ENCODE data around the gene WTIP. TPM values are rescaled to one million over a fixed set of nuclear protein-coding genes. Genes with fewer than 3 reads are reported as not detected.

Gene WTIP
- total and polyA plus RNA-seq, 2 donors (not counting 3 experiments of a cell fraction or from before 2014, with no cell fraction given): 22.4 to 25.7 TPM

GRCh38 chr19:34484328-34484727 is 2.8 kb downstream of the WTIP start:
- H3K79me2 ChIP-seq (ENCODE audit: control insufficient read depth, insufficient read depth, low read length): peaks cover 36% of the 10 kb centered on the region
- peaks cover 16% of the 10 kb centered on the region for H3K4me1 ChIP-seq (ENCODE audit: control insufficient read depth, extremely low read depth, insufficient read depth, low read length)
- DNase-seq (ENCODE audit: low read depth, low spot score) (no peak), FAIRE-seq (no peak)
- ChIA-PET CTCF (no interaction called here), POLR2A (no interaction called here)
- H3K36me3 ChIP-seq (ENCODE audit: control insufficient read depth in 2 of 2, extremely low read depth in 1 of 2, insufficient read depth in 2 of 2, low read length in 2 of 2): peaks cover 0 to 1% of the 10 kb centered on the region in 2 experiments
- intact Hi-C loops (cut with micrococcal nuclease): no loop called here
- TF ChIP-seq POLR2AphosphoS5 (IDR thresholded peaks at IDR 0.05; ENCODE audit: insufficient read depth, low read depth, low read length): no peak
- TF ChIP-seq GATA2 (IDR thresholded peaks at IDR 0.05; ENCODE audit: insufficient read depth, insufficient read length, low read depth, low read length): no peak
- no peak for TF ChIP-seq JUN (IDR thresholded peaks at IDR 0.05; ENCODE audit: borderline replicate concordance, insufficient read depth, insufficient read length, low read depth)
- TF ChIP-seq FOS (IDR thresholded peaks at IDR 0.05; ENCODE audit: borderline replicate concordance, insufficient read depth, low read length): no peak
- no peak for TF ChIP-seq POLR2A (IDR thresholded peaks at IDR 0.05; ENCODE audit: low read depth, low read length)
- TF ChIP-seq MYC (IDR thresholded peaks at IDR 0.05; ENCODE audit: low read depth, low read length): no peak
- TF ChIP-seq EZH2 (IDR thresholded peaks at IDR 0.05; ENCODE audit: borderline replicate concordance, low read depth, low read length, severe bottlenecking): no peak
- TF ChIP-seq CTCF (IDR thresholded peaks at IDR 0.05; ENCODE audit: extremely low read depth in 1 of 2, insufficient read depth in 1 of 2, low read depth in 1 of 2, low read length in 2 of 2): no peak
- TF ChIP-seq, protein P1, sequence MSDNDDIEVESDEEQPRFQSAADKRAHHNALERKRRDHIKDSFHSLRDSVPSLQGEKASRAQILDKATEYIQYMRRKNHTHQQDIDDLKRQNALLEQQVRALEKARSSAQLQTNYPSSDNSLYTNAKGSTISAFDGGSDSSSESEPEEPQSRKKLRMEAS (IDR thresholded peaks at IDR 0.05; ENCODE audit: insufficient read depth, insufficient read length): no peak
- dilution Hi-C loops (cut with MboI; ENCODE audit: extremely low pct_ligation_motif_present, low sequenced_read_pairs): no loop called here
- H4K20me1 ChIP-seq (replicated peaks; ENCODE audit: control insufficient read depth, extremely low read depth, insufficient read depth, low read length): no peaks in the 10 kb centered on the region
- no peak overlapping the region for H3K4me3 ChIP-seq (replicated peaks in 1 of 3; ENCODE audit: insufficient read depth in 1 of 3, low read depth in 1 of 3, low read length in 3 of 3)
- no peak overlapping the region for H3K4me2 ChIP-seq (ENCODE audit: insufficient read depth, low read length)
- H3K27me3 ChIP-seq (ENCODE audit: control insufficient read depth in 2 of 2, insufficient read depth in 2 of 2, low read length in 2 of 2): no peaks in the 10 kb centered on the region
- no peak overlapping the region for H3K9ac ChIP-seq (replicated peaks; ENCODE audit: extremely low read depth, insufficient read depth, low read length)
- no peaks in the 10 kb centered on the region for H3K9me3 ChIP-seq (replicated peaks; ENCODE audit: control insufficient read depth, insufficient read depth, low read length)
- H3K27ac ChIP-seq (ENCODE audit: insufficient read depth, low read depth, low read length): no peak overlapping the region
- BruUV-seq (replicated peaks): no TSS peak
- H2AFZ ChIP-seq (ENCODE audit: low read depth, low read length): no peak overlapping the region
- H3K9me1 ChIP-seq (replicated peaks; ENCODE audit: control insufficient read depth, extremely low read depth, insufficient read depth, low read length): no peaks in the 10 kb centered on the region

Measured in endothelial cell of umbilical vein (primary cell).